H1 (cell line): ENCODE data around the gene STAG1.

Source experiments
- CBX8 ChIP-seq: fragments of 300-800, 300-1000 bp; sonication (generic); IDR thresholded peaks from 2 replicates; pipeline ENCODE4 v1.7.1; 2016; ENCODE audit warnings: low read depth, low read length, borderline replicate concordance
- CEBPB ChIP-seq: IDR thresholded peaks from 2 replicates; pipeline ENCODE4 v1.6.1; 2012; ENCODE audit warnings: low read depth, low read length
- EP300 ChIP-seq, 2 experiments: IDR thresholded peaks; 1 replicate in 1 of 2; 2 replicates in 1 of 2; pipeline ENCODE4 v1.6.1; 2011 to 2012; ENCODE audit warnings: low read depth in 2 of 2, low read length in 2 of 2, mild to moderate bottlenecking in 2 of 2, borderline replicate concordance in 1 of 2, inconsistent platforms in 1 of 2, moderate library complexity in 1 of 2
- FOSL1 ChIP-seq: IDR thresholded peaks from 2 replicates; pipeline ENCODE4 v1.6.1; 2011; ENCODE audit warnings: mild to moderate bottlenecking, low read depth, low read length, moderate library complexity; ENCODE audit not compliant: insufficient read depth
- HDAC2 ChIP-seq, 2 experiments: fragments of 300-600 bp in 1 of 2; sonication (generic) in 1 of 2; IDR thresholded peaks; 2 replicates each; pipeline ENCODE4 v1.6.1; 2011 to 2012; ENCODE audit warnings: low read depth in 2 of 2, low read length in 2 of 2, mild to moderate bottlenecking in 2 of 2, moderate library complexity in 2 of 2, borderline replicate concordance in 1 of 2, inconsistent platforms in 1 of 2
- POLR2AphosphoS5 ChIP-seq: IDR thresholded peaks from 2 replicates; pipeline ENCODE4 v1.6.1; 2011; ENCODE audit warnings: low read depth, low read length
- RFX5 ChIP-seq: IDR thresholded peaks from 2 replicates; pipeline ENCODE4 v1.6.1; 2011; ENCODE audit warnings: low read depth, low read length, improper control_type of control experiment, borderline replicate concordance
- SIN3A ChIP-seq, 2 experiments: IDR thresholded peaks in 1 of 2; conservative IDR thresholded peaks in 1 of 2; 2 replicates each; pipeline ENCODE4 v1.6.1; 2011 to 2012; ENCODE audit warnings: low read length in 2 of 2, improper control_type of control experiment in 1 of 2, low read depth in 1 of 2, mild to moderate bottlenecking in 1 of 2
- SP2 ChIP-seq: IDR thresholded peaks from 2 replicates; pipeline ENCODE4 v1.6.1; 2012; ENCODE audit warnings: mild to moderate bottlenecking, low read length, inconsistent platforms
- TCF12 ChIP-seq: IDR thresholded peaks from 2 replicates; pipeline ENCODE4 v1.6.1; 2011; ENCODE audit warnings: low read depth, mild to moderate bottlenecking, low read length
- TF ChIP-seq, protein P1 (sequence below), 3 experiments: IDR thresholded peaks; 1 replicate in 2 of 3; 2 replicates in 1 of 3; pipeline versions ENCODE4 v1.5.1 to v1.6.1; 2011; ENCODE audit warnings: low read length in 3 of 3, mild to moderate bottlenecking in 3 of 3, inconsistent platforms in 2 of 3, low read depth in 1 of 3, moderate library complexity in 1 of 3; ENCODE audit not compliant: insufficient read depth in 1 of 3; ENCODE audit errors: control extremely low read depth in 1 of 3
- TF ChIP-seq, protein P2 (sequence below): IDR thresholded peaks from 2 replicates; pipeline ENCODE4 v1.6.1; 2012; ENCODE audit warnings: inconsistent platforms

DNA sequence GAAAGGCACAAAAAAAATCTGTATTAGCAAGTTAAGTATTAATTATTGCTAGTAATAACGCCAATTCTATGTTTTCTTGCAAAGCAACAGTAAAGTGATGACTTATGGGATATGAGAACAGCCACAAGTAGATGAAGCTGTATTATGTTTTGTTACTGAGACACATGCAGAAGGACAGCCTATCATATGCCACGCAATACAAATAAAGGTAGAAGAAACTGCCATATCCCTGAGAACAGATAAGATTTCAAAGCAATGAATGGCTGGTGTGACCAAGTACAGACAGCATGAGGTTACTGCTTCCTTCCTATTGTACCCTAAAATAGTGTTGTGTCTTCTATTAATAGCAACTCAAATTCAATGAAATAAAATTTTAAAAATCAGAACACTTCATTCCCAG is 26.7 kb downstream of the STAG1 start:
- TF ChIP-seq HDAC2 (IDR thresholded peaks at IDR 0.05; ENCODE audit: borderline replicate concordance in 1 of 2, low read depth in 2 of 2, low read length in 2 of 2) (no peak), POLR2AphosphoS5 (no peak), SP2 (no peak), CEBPB (no peak), EP300 (IDR thresholded peaks at IDR 0.05; ENCODE audit: borderline replicate concordance in 1 of 2, low read depth in 2 of 2, low read length in 2 of 2) (no peak), SIN3A (conservative IDR thresholded peaks at IDR 0.05 in 1 of 2, IDR thresholded peaks at IDR 0.05 in 1 of 2; ENCODE audit: low read depth in 1 of 2, low read length in 2 of 2) (no peak), TCF12 (no peak), RFX5 (no peak), FOSL1 (no peak), CBX8 (no peak)
- TF ChIP-seq, protein P1, sequence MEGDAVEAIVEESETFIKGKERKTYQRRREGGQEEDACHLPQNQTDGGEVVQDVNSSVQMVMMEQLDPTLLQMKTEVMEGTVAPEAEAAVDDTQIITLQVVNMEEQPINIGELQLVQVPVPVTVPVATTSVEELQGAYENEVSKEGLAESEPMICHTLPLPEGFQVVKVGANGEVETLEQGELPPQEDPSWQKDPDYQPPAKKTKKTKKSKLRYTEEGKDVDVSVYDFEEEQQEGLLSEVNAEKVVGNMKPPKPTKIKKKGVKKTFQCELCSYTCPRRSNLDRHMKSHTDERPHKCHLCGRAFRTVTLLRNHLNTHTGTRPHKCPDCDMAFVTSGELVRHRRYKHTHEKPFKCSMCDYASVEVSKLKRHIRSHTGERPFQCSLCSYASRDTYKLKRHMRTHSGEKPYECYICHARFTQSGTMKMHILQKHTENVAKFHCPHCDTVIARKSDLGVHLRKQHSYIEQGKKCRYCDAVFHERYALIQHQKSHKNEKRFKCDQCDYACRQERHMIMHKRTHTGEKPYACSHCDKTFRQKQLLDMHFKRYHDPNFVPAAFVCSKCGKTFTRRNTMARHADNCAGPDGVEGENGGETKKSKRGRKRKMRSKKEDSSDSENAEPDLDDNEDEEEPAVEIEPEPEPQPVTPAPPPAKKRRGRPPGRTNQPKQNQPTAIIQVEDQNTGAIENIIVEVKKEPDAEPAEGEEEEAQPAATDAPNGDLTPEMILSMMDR (IDR thresholded peaks at IDR 0.05; ENCODE audit: control extremely low read depth in 1 of 3, insufficient read depth in 1 of 3, low read depth in 1 of 3, low read length in 3 of 3): no peak
- TF ChIP-seq, protein P2, sequence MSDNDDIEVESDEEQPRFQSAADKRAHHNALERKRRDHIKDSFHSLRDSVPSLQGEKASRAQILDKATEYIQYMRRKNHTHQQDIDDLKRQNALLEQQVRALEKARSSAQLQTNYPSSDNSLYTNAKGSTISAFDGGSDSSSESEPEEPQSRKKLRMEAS: no peak
